ENCODE measurements around the gene ATP9B.

The ATP9B gene

DNA sequence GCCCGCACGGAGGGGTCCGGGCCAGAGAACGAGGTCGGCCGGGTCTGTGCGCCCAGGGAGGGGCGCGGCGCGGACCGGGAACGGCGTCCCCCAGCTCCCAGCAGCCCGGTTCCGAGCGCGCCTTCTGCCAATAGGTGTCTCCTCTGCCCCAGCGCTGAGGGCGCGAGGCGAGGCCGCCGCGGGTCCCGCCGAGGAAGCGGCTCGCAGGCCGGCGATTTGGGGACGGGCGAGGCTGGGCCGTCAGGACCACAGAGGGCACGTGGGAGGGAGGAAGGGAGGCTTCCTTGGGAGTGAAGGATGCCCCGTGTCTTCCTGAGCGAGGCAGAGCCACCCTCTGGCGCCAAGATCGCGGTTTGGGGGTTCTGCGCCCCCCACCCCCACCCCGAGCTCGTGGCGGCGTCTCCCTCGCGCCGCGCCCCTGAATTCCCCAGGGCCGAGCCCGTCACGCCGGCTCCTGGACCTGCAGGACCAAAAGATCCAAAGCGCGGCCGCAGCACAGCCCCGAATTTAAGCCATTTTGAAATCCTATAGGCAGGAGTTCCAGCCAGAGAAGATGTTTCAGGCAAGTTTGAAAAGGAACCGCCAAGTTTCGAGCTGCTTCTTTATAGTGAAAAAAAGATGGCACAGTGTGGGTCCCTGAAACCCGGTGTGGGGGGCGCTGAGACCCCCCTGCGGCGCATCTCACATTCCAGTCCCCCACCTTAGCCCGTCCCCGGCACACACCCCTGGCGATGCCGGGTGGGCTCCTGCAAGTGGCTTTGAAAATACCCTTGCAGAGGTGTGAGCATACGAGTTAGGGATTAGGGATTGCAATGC, 327.4 kb downstream of the ATP9B start:
- H3K4me3 ChIP-seq (ENCODE audit: low read depth, low read length) = peak overlapping the region; percentile 54
- TF ChIP-seq, protein P1, sequence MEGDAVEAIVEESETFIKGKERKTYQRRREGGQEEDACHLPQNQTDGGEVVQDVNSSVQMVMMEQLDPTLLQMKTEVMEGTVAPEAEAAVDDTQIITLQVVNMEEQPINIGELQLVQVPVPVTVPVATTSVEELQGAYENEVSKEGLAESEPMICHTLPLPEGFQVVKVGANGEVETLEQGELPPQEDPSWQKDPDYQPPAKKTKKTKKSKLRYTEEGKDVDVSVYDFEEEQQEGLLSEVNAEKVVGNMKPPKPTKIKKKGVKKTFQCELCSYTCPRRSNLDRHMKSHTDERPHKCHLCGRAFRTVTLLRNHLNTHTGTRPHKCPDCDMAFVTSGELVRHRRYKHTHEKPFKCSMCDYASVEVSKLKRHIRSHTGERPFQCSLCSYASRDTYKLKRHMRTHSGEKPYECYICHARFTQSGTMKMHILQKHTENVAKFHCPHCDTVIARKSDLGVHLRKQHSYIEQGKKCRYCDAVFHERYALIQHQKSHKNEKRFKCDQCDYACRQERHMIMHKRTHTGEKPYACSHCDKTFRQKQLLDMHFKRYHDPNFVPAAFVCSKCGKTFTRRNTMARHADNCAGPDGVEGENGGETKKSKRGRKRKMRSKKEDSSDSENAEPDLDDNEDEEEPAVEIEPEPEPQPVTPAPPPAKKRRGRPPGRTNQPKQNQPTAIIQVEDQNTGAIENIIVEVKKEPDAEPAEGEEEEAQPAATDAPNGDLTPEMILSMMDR (IDR thresholded peaks at IDR 0.05; ENCODE audit: low read depth, low read length, missing control alignments) = peak; percentile 23
- DNase-seq (ENCODE audit: low read depth) = no peak

DNA sequence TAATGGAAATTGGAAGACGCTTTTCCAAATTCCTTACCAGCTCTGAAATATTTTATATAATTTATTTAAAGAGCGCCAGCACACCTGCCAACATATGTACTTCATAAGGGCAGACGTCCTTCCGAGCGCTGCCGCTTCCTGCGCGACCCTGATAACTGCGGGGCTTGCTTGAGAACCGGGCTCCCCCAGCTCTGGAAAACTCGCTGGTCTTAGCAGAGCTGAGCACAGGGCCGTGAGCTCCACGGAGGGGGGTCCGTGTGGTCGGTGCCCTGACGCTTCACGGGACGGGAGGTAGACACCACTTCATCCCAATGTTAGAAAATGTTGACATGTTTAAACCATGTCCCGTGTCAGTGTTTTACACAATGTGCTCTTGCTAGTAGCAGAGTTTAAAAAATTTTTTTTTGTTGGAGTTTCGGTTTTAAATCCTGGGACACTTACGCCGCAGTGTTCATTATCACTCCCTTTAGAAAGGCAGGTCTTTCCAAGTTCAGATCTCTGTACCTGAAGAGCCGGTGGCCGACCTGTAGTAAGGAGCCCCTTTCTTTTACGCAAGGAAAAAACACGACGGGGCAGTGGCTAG, 328.1 kb downstream of the ATP9B start:
- no peak overlapping the region for H3K4me3 ChIP-seq (ENCODE audit: low read depth, low read length)
- TF ChIP-seq, protein P1 (IDR thresholded peaks at IDR 0.05; ENCODE audit: low read depth, low read length, missing control alignments) = no peak
- no peak for DNase-seq (ENCODE audit: low read depth)

DNA sequence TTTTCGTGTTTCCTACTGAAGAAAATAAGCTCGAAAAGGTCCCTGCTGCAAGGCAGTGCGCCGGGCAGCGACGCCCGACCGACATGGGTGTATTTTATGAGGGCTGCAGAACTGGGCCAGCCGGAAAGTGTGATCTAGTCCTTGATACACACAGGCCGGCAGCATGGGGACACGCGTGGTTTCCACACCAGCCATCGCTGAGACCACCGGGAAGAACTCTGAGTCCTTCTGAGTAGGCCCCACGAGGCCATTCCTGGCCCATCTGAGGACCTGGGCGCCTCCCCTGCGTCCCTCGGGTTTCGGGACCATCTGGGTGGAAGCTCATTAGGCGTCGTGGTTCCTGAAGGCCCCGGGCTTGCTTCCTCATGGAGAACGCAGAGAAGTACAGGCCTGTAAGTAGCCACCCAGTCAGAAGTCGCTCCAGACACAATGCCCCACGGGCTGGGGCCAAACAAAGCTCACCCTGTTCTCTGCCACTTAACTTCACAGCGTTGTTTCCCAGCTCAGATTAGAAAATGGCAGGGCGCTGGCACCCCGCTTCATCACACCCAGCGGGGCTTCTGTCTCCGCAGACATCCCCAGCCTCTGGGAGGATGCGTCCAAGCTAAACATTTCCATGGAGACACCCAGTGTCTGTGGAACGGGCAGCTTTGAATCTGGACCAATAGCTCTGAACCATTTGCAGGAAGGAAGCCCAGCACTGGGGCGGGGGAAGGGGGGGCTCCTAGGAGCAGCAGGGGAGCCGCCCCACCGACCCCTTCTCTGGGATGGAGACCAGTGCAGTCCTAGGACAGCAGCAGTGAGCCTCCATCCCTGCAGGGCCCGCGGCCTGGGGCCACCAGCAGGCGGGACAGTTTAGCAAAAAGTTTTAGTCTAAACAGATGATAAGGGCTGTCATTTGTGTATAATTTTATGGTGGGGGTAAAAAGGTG, 328.9 kb downstream of the ATP9B start:
- TF ChIP-seq, protein P1 (IDR thresholded peaks at IDR 0.05; ENCODE audit: low read depth, low read length, missing control alignments) = no peak
- DNase-seq (ENCODE audit: low read depth) = no peak
- H3K4me3 ChIP-seq (ENCODE audit: low read depth, low read length) = no peak overlapping the region

DNA sequence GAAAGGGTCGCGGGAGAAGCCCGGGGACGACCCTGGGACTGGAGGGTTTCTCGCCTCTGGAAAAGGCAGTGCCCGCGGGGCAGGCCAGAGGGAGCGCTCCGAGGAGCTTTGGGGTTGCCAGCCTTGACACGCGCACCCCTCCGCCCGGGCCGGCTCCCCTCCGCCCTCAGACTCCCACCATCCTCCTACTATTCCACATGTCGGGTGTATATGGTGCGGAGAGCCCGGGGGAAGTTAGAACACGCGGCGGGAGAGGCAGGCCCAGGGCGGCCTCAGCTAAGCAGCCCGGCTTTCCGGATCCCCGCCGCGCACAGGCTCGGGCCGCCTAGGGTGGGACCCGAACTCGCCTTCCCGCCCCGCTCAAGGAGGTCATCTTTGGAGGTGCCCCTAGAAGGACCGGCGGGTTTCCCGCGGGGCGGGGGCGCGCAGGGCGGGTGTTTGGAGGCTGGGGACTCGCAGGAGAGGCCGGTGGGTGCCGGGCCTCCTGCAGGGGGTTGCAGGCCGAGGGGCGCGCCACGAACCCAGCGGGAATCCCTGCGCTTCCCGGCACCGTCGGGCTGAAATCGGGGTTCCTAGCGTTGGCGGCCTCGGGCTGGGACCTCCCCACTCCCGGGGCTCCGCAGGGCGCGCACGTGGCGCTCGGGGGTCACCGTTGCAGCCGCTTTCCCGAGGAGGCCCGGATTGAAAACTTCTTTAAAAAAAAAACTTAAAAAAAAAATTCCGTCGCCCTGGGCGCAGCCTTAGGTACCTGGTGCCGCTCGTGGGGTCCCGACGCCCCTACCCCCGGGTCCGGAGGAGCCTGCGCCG, 330.3 kb downstream of the ATP9B start:
- peak overlapping the region; percentile 51 for H3K4me3 ChIP-seq (ENCODE audit: low read depth, low read length)
- no peak for DNase-seq (ENCODE audit: low read depth)
- TF ChIP-seq, protein P1 (IDR thresholded peaks at IDR 0.05; ENCODE audit: low read depth, low read length, missing control alignments) = no peak

DNA sequence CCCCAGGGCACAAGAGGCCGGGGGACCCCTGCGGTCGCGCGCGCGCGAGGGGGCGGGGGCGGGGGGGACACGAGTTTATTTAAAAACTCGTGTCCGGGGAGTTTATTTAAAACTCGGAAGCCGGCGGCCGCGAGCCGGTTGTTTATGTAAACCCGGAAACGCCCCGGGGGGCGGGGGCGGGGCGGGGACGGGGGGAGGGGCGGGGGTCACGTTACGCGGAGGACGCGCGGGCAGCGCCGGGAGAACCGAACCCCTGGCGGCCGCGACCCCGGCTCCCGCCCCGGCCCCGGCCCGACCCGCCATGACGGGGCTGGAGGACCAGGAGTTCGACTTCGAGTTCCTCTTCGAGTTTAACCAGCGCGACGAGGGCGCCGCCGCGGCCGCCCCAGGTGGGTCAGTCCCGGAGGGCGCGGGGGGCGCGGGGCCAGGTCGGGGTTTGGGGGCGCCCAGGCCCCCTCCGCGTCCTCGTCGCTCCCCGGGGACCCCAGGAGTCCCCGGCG, 330.9 kb downstream of the ATP9B start:
- TF ChIP-seq, protein P1 (IDR thresholded peaks at IDR 0.05; ENCODE audit: low read depth, low read length, missing control alignments) = no peak
- no peak for DNase-seq (ENCODE audit: low read depth)
- peak overlapping the region; percentile 66 for H3K4me3 ChIP-seq (ENCODE audit: low read depth, low read length)

Data from GM12864 (cell line).